Measurements from ENCODE around the gene NSUN5. TPM values are rescaled to one million over a fixed set of nuclear protein-coding genes. Genes with fewer than 3 reads are reported as not detected.
"Not testable (repeated sequence)": the region's sequence is repeated elsewhere in the genome, so short reads cannot be mapped to it uniquely, and the experiment has no call there.

NSUN5 gene
- total RNA-seq, 1 experiment from 2014 or later: 51.6 TPM

DNA sequence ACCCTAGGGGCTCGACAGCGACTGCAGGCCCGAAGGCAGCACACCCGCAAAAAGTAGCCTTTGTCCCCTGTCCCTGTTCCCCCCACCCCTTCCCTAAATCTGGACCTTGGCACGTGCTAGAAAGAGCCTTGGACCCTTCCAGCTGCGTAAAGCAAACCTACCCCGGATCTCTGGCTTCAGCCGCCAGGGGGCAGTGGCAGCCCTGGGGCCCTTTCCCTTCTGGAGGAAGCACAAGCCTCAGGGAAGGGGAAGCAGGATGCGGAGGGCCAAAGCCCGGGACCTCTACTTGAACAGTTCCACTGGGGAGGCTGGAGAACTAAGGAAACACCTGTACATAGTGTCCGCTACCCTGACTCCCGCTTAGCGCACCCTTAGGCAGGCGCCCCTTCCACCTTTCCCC is 7.5 kb downstream of the NSUN5 start:
- H3F3A ChIP-seq (ENCODE audit: insufficient read depth, low read depth); H3K36me3 ChIP-seq (ENCODE audit: low read depth); H3K4me3 ChIP-seq; H3K27ac ChIP-seq; H3K4me2 ChIP-seq; H4K20me1 ChIP-seq (ENCODE audit: insufficient read depth); H3K9me2 ChIP-seq (ENCODE audit: insufficient read depth); H2AFZ ChIP-seq; H3K4me1 ChIP-seq (replicated peaks; ENCODE audit: insufficient read depth); H3K79me2 ChIP-seq (ENCODE audit: low read depth); BruUV-seq (replicated peaks); H3K27me3 ChIP-seq (ENCODE audit: insufficient read depth, low read depth); POLR2A ChIA-PET (ENCODE audit: unreplicated experiment); CTCF ChIA-PET; DNase-seq; intact Hi-C loops (cut with micrococcal nuclease; ENCODE audit: unreplicated experiment); H3K9me3 ChIP-seq (ENCODE audit: insufficient read depth, low read depth): not testable (repeated sequence)
- TF ChIP-seq, protein P1, sequence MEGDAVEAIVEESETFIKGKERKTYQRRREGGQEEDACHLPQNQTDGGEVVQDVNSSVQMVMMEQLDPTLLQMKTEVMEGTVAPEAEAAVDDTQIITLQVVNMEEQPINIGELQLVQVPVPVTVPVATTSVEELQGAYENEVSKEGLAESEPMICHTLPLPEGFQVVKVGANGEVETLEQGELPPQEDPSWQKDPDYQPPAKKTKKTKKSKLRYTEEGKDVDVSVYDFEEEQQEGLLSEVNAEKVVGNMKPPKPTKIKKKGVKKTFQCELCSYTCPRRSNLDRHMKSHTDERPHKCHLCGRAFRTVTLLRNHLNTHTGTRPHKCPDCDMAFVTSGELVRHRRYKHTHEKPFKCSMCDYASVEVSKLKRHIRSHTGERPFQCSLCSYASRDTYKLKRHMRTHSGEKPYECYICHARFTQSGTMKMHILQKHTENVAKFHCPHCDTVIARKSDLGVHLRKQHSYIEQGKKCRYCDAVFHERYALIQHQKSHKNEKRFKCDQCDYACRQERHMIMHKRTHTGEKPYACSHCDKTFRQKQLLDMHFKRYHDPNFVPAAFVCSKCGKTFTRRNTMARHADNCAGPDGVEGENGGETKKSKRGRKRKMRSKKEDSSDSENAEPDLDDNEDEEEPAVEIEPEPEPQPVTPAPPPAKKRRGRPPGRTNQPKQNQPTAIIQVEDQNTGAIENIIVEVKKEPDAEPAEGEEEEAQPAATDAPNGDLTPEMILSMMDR (conservative IDR thresholded peaks at IDR 0.05): peak; percentile 42

DNA sequence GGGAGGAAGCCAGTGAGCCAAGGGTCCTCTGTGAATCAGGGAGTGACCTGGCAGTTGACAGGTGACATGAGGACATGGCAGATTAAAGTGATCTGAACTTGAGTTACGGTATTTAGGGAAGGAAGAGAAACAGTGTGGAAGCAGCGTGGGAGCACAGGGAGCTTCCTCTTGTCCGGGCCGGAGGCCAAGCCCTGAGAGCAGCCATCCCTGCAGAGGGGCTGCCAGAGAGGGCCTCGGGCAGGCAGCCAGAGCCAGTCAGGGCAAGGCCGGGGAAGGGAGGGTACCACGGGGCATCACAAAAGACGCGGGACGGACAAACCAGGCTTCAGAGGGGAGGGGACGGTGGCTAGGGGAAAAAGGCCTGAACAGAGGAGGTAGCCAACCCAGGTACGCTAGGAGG is 8.8 kb downstream of the NSUN5 start:
- H3K4me1 ChIP-seq (replicated peaks; ENCODE audit: insufficient read depth); intact Hi-C loops (cut with micrococcal nuclease; ENCODE audit: unreplicated experiment); H3K9me3 ChIP-seq (ENCODE audit: insufficient read depth, low read depth); CTCF ChIA-PET; DNase-seq; H3K4me3 ChIP-seq; H4K20me1 ChIP-seq (ENCODE audit: insufficient read depth); H3K36me3 ChIP-seq (ENCODE audit: low read depth); H3K4me2 ChIP-seq; H2AFZ ChIP-seq; H3F3A ChIP-seq (ENCODE audit: insufficient read depth, low read depth); H3K27me3 ChIP-seq (ENCODE audit: insufficient read depth, low read depth); H3K79me2 ChIP-seq (ENCODE audit: low read depth); POLR2A ChIA-PET (ENCODE audit: unreplicated experiment); BruUV-seq (replicated peaks); H3K27ac ChIP-seq; H3K9me2 ChIP-seq (ENCODE audit: insufficient read depth): not testable (repeated sequence)

DNA sequence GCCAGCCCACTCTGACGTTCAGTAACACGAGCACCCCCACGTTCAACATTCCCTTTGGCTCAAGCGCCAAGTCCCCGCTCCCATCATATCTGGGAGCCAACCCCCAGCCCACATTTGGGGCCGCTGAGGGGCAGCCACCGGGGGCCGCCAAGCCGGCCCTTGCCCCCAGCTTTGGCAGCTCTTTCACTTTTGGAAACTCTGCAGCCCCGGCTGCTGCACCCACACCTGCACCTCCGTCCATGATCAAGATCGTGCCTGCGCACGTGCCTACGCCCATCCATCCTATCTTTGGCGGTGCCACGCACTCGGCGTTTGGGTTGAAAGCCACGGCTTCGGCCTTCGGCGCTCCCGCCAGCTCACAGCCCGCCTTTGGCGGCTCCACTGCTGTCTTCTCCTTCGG is 10.9 kb downstream of the NSUN5 start:
- BruUV-seq (replicated peaks); H3K27ac ChIP-seq; CTCF ChIA-PET; H2AFZ ChIP-seq; H3K9me3 ChIP-seq (ENCODE audit: insufficient read depth, low read depth); POLR2A ChIA-PET (ENCODE audit: unreplicated experiment); H3K27me3 ChIP-seq (ENCODE audit: insufficient read depth, low read depth); H3K4me1 ChIP-seq (replicated peaks; ENCODE audit: insufficient read depth); intact Hi-C loops (cut with micrococcal nuclease; ENCODE audit: unreplicated experiment); H3K4me3 ChIP-seq; H3K79me2 ChIP-seq (ENCODE audit: low read depth); H4K20me1 ChIP-seq (ENCODE audit: insufficient read depth); DNase-seq; H3K4me2 ChIP-seq; H3K36me3 ChIP-seq (ENCODE audit: low read depth); H3F3A ChIP-seq (ENCODE audit: insufficient read depth, low read depth); H3K9me2 ChIP-seq (ENCODE audit: insufficient read depth): not testable (repeated sequence)

DNA sequence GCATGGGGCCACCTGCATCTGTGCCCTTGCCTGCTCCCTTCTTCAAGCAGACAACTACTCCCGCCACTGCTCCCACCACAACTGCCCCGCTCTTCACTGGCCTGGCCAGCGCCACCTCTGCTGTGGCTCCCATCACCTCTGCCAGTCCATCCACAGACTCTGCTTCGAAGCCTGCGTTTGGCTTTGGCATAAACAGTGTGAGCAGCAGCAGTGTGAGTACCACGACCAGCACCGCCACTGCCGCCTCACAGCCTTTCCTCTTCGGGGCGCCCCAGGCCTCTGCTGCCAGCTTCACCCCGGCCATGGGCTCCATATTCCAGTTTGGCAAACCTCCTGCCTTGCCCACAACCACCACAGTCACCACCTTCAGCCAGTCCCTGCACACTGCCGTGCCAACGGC is 11.4 kb downstream of the NSUN5 start:
- H3K4me1 ChIP-seq (replicated peaks; ENCODE audit: insufficient read depth); H2AFZ ChIP-seq; POLR2A ChIA-PET (ENCODE audit: unreplicated experiment); H4K20me1 ChIP-seq (ENCODE audit: insufficient read depth); H3K4me2 ChIP-seq; H3K27me3 ChIP-seq (ENCODE audit: insufficient read depth, low read depth); CTCF ChIA-PET; DNase-seq; H3K9me2 ChIP-seq (ENCODE audit: insufficient read depth); H3K79me2 ChIP-seq (ENCODE audit: low read depth); H3K4me3 ChIP-seq; H3K36me3 ChIP-seq (ENCODE audit: low read depth); H3K9me3 ChIP-seq (ENCODE audit: insufficient read depth, low read depth); H3K27ac ChIP-seq; H3F3A ChIP-seq (ENCODE audit: insufficient read depth, low read depth); intact Hi-C loops (cut with micrococcal nuclease; ENCODE audit: unreplicated experiment): not testable (repeated sequence)
- BruUV-seq (replicated peaks): TSS peak; percentile 65

DNA sequence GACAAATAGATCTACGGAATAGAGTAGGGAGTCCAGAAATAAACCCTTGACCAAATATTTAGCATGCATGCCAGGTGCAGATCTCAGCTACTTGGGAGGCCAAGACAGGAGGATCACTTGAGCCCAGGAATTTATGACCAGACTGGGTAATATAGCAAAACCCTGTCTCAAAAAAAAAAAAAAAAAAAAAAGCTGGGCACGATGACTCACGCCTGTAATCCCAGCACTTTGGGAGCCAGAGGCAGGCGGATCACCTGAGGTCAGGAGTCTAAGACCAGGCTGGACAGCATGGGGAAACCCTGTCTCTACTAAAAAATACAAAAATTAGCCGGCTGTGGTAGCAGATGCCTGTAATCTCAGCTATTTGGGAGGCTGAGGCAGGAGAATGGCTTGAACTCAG is 31.4 kb downstream of the NSUN5 start:
- intact Hi-C loops (cut with micrococcal nuclease; ENCODE audit: unreplicated experiment); BruUV-seq (replicated peaks): not testable (repeated sequence)

DNA sequence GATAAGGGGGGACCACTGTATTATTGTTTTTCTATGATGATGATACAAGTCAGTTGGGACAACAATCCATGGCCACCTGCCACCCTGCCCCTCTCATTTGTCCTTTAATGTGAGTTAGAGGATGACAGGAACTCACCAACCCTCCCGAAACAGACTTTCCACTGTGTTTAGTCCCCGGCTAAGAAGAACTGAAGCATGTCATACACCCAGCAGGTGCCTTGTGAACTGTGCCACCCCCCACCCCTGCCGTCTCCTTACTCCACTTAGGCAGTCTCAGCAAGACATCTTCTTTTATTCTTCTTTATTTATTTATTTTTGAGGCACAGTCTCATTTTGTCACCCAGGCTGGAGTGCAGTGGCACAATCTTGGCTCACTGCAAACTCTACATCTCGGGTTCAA is 40.8 kb downstream of the NSUN5 start:
- H3K27ac ChIP-seq; DNase-seq; intact Hi-C loops (cut with micrococcal nuclease; ENCODE audit: unreplicated experiment); H3F3A ChIP-seq (ENCODE audit: insufficient read depth, low read depth); BruUV-seq (replicated peaks); H3K36me3 ChIP-seq (ENCODE audit: low read depth); H3K9me2 ChIP-seq (ENCODE audit: insufficient read depth); H4K20me1 ChIP-seq (ENCODE audit: insufficient read depth); H3K4me3 ChIP-seq; H3K4me1 ChIP-seq (replicated peaks; ENCODE audit: insufficient read depth); H3K27me3 ChIP-seq (ENCODE audit: insufficient read depth, low read depth); H3K79me2 ChIP-seq (ENCODE audit: low read depth); H3K9me3 ChIP-seq (ENCODE audit: insufficient read depth, low read depth); CTCF ChIA-PET; POLR2A ChIA-PET (ENCODE audit: unreplicated experiment); H2AFZ ChIP-seq; H3K4me2 ChIP-seq: not testable (repeated sequence)

More for the DNA sequence above, 31.4 kb downstream of the NSUN5 start:
- H3K4me1 ChIP-seq (replicated peaks; ENCODE audit: insufficient read depth); H2AFZ ChIP-seq; H3K4me2 ChIP-seq; CTCF ChIA-PET; H3K36me3 ChIP-seq (ENCODE audit: low read depth); H3K27ac ChIP-seq; H3K27me3 ChIP-seq (ENCODE audit: insufficient read depth, low read depth); H4K20me1 ChIP-seq (ENCODE audit: insufficient read depth); H3K9me3 ChIP-seq (ENCODE audit: insufficient read depth, low read depth); POLR2A ChIA-PET (ENCODE audit: unreplicated experiment); DNase-seq; H3K79me2 ChIP-seq (ENCODE audit: low read depth); H3K4me3 ChIP-seq; H3F3A ChIP-seq (ENCODE audit: insufficient read depth, low read depth); H3K9me2 ChIP-seq (ENCODE audit: insufficient read depth): not testable (repeated sequence)

DNA sequence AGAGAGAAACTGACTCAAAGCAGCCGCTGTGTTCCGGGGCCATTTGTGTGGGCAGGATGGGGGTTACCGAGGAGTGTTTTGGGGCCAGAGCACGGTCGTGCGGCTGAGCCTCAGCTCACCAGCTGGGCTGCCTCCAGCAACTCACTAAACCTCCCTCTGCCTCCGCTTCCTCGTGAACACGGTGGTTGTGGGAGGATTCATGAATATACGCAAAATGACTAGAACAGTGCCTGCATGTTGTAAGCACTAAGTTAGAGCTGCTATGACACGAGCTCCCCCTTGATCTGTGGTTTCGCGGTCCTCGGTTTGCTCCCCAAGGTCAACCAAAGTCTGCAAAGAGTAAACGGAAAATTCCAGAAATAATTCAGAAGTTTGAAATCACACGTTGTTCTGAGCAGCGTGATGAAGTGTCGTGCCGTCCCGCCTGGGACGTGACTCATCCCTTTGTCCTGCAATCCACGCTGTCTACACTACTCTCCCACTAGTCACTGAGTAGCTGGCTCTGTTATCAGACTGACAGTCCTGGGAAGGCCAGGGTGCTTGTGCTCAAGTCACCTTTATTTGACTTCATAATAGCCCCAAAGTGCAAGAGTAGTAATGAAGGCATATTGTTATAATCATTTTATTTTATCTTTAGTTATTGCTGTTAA is 41.8 kb downstream of the NSUN5 start:
- H3K27me3 ChIP-seq (ENCODE audit: insufficient read depth, low read depth); BruUV-seq (replicated peaks); H3K27ac ChIP-seq; H3F3A ChIP-seq (ENCODE audit: insufficient read depth, low read depth); H3K9me2 ChIP-seq (ENCODE audit: insufficient read depth); H3K36me3 ChIP-seq (ENCODE audit: low read depth); DNase-seq; H3K4me1 ChIP-seq (replicated peaks; ENCODE audit: insufficient read depth); CTCF ChIA-PET; H4K20me1 ChIP-seq (ENCODE audit: insufficient read depth); H3K4me3 ChIP-seq; H3K9me3 ChIP-seq (ENCODE audit: insufficient read depth, low read depth); H3K79me2 ChIP-seq (ENCODE audit: low read depth); POLR2A ChIA-PET (ENCODE audit: unreplicated experiment); H2AFZ ChIP-seq; H3K4me2 ChIP-seq; intact Hi-C loops (cut with micrococcal nuclease; ENCODE audit: unreplicated experiment): not testable (repeated sequence)
